ENCODE measurements around the gene ARHGEF19.
"Not testable (repeated sequence)": the region's sequence is repeated elsewhere in the genome, so short reads cannot be mapped to it uniquely, and the experiment has no call there.

The ARHGEF19 gene

GRCh38 chr1:16163608-16164212, 48.7 kb downstream of the ARHGEF19 start:
- DNase-seq: not testable (repeated sequence)

- no peak for DNase-seq
Observed at GRCh38 chr1:16162163-16162822, 50.2 kb downstream of the ARHGEF19 start.

- no peak for DNase-seq
Observed at GRCh38 chr1:16161717-16162116, 50.7 kb downstream of the ARHGEF19 start.

GRCh38 chr1:16158993-16159831, 53.2 kb downstream of the ARHGEF19 start:
- DNase-seq: no peak

GRCh38 chr1:16158025-16158424, 54.4 kb downstream of the ARHGEF19 start:
- DNase-seq: no peak

- DNase-seq: no peak
Observed at GRCh38 chr1:16156848-16157495, 55.5 kb downstream of the ARHGEF19 start.

GRCh38 chr1:16155537-16156410, 56.7 kb downstream of the ARHGEF19 start, which contains the start of gene EPHA2:
EPHA2 (minus strand) TSS chr1:16156069; CDS start chr1:16155932, 137 bp downstream.
- DNase-seq: peak; percentile 86

GRCh38 chr1:16153999-16154673, 58.3 kb downstream of the ARHGEF19 start:
- peak; percentile 91 for DNase-seq

GRCh38 chr1:16153096-16153998, 59.1 kb downstream of the ARHGEF19 start:
- DNase-seq: peak; percentile 90

GRCh38 chr1:16152481-16153087, 59.9 kb downstream of the ARHGEF19 start:
- peak; percentile 93 for DNase-seq

- DNase-seq: no peak
Observed at GRCh38 chr1:16151995-16152384, 60.5 kb downstream of the ARHGEF19 start.

GRCh38 chr1:16151196-16151994, 61.1 kb downstream of the ARHGEF19 start:
- DNase-seq: peak; percentile 88

- DNase-seq: no peak
Observed at GRCh38 chr1:16150508-16150907, 61.9 kb downstream of the ARHGEF19 start.

GRCh38 chr1:16149702-16150488, 62.6 kb downstream of the ARHGEF19 start:
- DNase-seq: no peak

GRCh38 chr1:16149146-16149545, 63.3 kb downstream of the ARHGEF19 start:
- no peak for DNase-seq

- DNase-seq: no peak
Observed at GRCh38 chr1:16148329-16149092, 63.9 kb downstream of the ARHGEF19 start.
